NCI-H345 treated with DMSO at 0.1 percent for 48 hours (cell line): ENCODE data around the gene FKBP15.
"Not testable (repeated sequence)": the region's sequence is repeated elsewhere in the genome, so short reads cannot be mapped to it uniquely, and the experiment has no call there.

Experiments used
- DNase-seq: peaks from one replicate; lab custom pipeline; 2025; ENCODE audit not compliant: unreplicated experiment; lab: John Stamatoyannopoulos, UW

The FKBP15 gene

GRCh38 chr9:113221003-113221799 lies at the start of gene FKBP15, which contains the start of gene SLC31A1:
Gene FKBP15 (minus strand): TSS chr9:113221277. CDS start chr9:113221243, 34 bp downstream.
Gene SLC31A1 (plus strand): TSS chr9:113221544. CDS start chr9:113256149, 34,605 bp downstream.
- peak; percentile 97 for DNase-seq

GRCh38 chr9:113269871-113270270 lies 48.8 kb upstream of the FKBP15 start:
- DNase-seq = no peak

- DNase-seq = no peak
Measured at GRCh38 chr9:113269355-113269754, 48.3 kb upstream of the FKBP15 start.

- no peak for DNase-seq
Measured at GRCh38 chr9:113267911-113268566, 47.0 kb upstream of the FKBP15 start.

GRCh38 chr9:113266174-113266573 lies 45.1 kb upstream of the FKBP15 start:
- no peak for DNase-seq

- no peak for DNase-seq
Measured at GRCh38 chr9:113261917-113262671, 41.0 kb upstream of the FKBP15 start.

- DNase-seq = no peak
Measured at GRCh38 chr9:113258282-113258681, 37.2 kb upstream of the FKBP15 start.

GRCh38 chr9:113257863-113258262 lies 36.8 kb upstream of the FKBP15 start:
- DNase-seq = no peak

GRCh38 chr9:113255438-113255837 lies 34.4 kb upstream of the FKBP15 start:
- no peak for DNase-seq

GRCh38 chr9:113254991-113255390 lies 33.9 kb upstream of the FKBP15 start:
- DNase-seq = no peak

- no peak for DNase-seq
Measured at GRCh38 chr9:113250807-113251206, 29.7 kb upstream of the FKBP15 start.

GRCh38 chr9:113249661-113250060 lies 28.6 kb upstream of the FKBP15 start:
- not testable (repeated sequence) for DNase-seq

GRCh38 chr9:113247640-113248039 lies 26.6 kb upstream of the FKBP15 start:
- peak; percentile 17 for DNase-seq

- DNase-seq = no peak
Measured at GRCh38 chr9:113246928-113247327, 25.9 kb upstream of the FKBP15 start.

- DNase-seq = no peak
Measured at GRCh38 chr9:113245894-113246293, 24.8 kb upstream of the FKBP15 start.

- DNase-seq = no peak
Measured at GRCh38 chr9:113244556-113244955, 23.5 kb upstream of the FKBP15 start.

- DNase-seq = no peak
Measured at GRCh38 chr9:113241161-113241560, 20.1 kb upstream of the FKBP15 start.

- DNase-seq = no peak
Measured at GRCh38 chr9:113238859-113239232, 17.8 kb upstream of the FKBP15 start.

- no peak for DNase-seq
Measured at GRCh38 chr9:113238202-113238858, 17.3 kb upstream of the FKBP15 start.

GRCh38 chr9:113237026-113237425 lies 15.9 kb upstream of the FKBP15 start:
- DNase-seq = no peak

GRCh38 chr9:113235701-113236255 lies 14.7 kb upstream of the FKBP15 start:
- not testable (repeated sequence) for DNase-seq
